Fibroblast of lung (primary cell): Measurements from ENCODE around the gene NR1I3. TPM values are rescaled to one million over a fixed set of nuclear protein-coding genes. Genes with fewer than 3 reads are reported as not detected.
A peak's percentile ranks its signal among the peaks of the same experiment; 100 is the strongest.

Experiments used
- DNase-seq, 2 donors: peaks; one replicate each; pipeline versions ENCODE4 v3.0.0 to v3.0.0-alpha.2; 2010; ENCODE audit warnings: low read depth in 2 of 2
- H2AFZ ChIP-seq: 2 replicates; pipeline ENCODE4 v1.5.1; 2012; ENCODE audit warnings: low read length, control low read depth, inconsistent platforms
- H3K27ac ChIP-seq: 2 replicates; pipeline ENCODE4 v1.5.1; 2011; ENCODE audit warnings: low read length, control low read depth; ENCODE audit not compliant: insufficient read depth
- H3K27me3 ChIP-seq: 2 replicates; pipeline ENCODE4 v1.5.1; 2011; ENCODE audit warnings: mild to moderate bottlenecking, low read length; ENCODE audit not compliant: control insufficient read depth, insufficient read depth
- H3K36me3 ChIP-seq: 2 replicates; pipeline ENCODE4 v1.5.1; 2011; ENCODE audit warnings: low read length; ENCODE audit not compliant: control insufficient read depth, insufficient read depth
- H3K4me1 ChIP-seq: 2 replicates; pipeline ENCODE4 v1.5.1; 2011; ENCODE audit warnings: low read length; ENCODE audit not compliant: control insufficient read depth, insufficient read depth; ENCODE audit errors: extremely low read depth
- H3K4me2 ChIP-seq: 2 replicates; pipeline ENCODE4 v1.5.1; 2011; ENCODE audit warnings: low read length, control low read depth; ENCODE audit not compliant: insufficient read depth; ENCODE audit errors: extremely low read depth
- H3K4me3 ChIP-seq, 4 experiments: fragments of 200-600 bp in 1 of 4; sonication (generic) in 1 of 4; replicated peaks in 1 of 4; 2 replicates each; pipeline ENCODE4 v1.5.1; 2011 to 2016; ENCODE audit warnings: low read length in 4 of 4, low read depth in 3 of 4, mild to moderate bottlenecking in 3 of 4, control low read depth in 2 of 4, inconsistent platforms in 1 of 4, mixed read lengths in 1 of 4; ENCODE audit not compliant: insufficient read depth in 1 of 4; ENCODE audit errors: control extremely low read depth in 1 of 4
- H3K79me2 ChIP-seq: 2 replicates; pipeline ENCODE4 v1.5.1; 2012; ENCODE audit warnings: mild to moderate bottlenecking, low read length, inconsistent platforms; ENCODE audit not compliant: control insufficient read depth, insufficient read depth
- H3K9ac ChIP-seq: 2 replicates; pipeline ENCODE4 v1.5.1; 2011; ENCODE audit warnings: mild to moderate bottlenecking, low read length, control low read depth; ENCODE audit not compliant: insufficient read depth
- H3K9me3 ChIP-seq: 2 replicates; pipeline ENCODE4 v1.5.1; 2012; ENCODE audit warnings: low read depth, low read length; ENCODE audit not compliant: control insufficient read depth, insufficient read depth
- H4K20me1 ChIP-seq: 2 replicates; pipeline ENCODE4 v1.5.1; 2011; ENCODE audit warnings: low read length; ENCODE audit not compliant: control insufficient read depth, insufficient read depth; ENCODE audit errors: extremely low read depth
- CTCF ChIP-seq, 2 donors: IDR thresholded peaks in 1 of 2; conservative IDR thresholded peaks in 1 of 2; 1 replicate in 1 of 2; 2 replicates in 1 of 2; pipeline ENCODE4 v1.5.1; 2011 to 2012; ENCODE audit warnings: low read length in 2 of 2, control low read depth in 1 of 2, inconsistent platforms in 1 of 2, low read depth in 1 of 2, mild to moderate bottlenecking in 1 of 2
- EZH2 ChIP-seq: IDR thresholded peaks from 2 replicates; pipeline ENCODE4 v1.5.1; 2012; ENCODE audit warnings: low read length, control low read depth, mild to moderate bottlenecking; ENCODE audit errors: missing control alignments
- polyA plus RNA-seq, 2 donors: library from polyadenylated mRNA; depleted of rRNA in 1 of 2; stranded (reverse) in 1 of 2; unstranded in 1 of 2; fragments of >200 nt; gene quantifications; 2 replicates each; pipeline ENCODE4 v1.2.1, GENCODE V29; 2011 to 2012; ENCODE audit warnings: missing spikeins in 1 of 2
- total RNA-seq: library from RNA; depleted of rRNA; stranded (reverse); fragments of >200 nt; gene quantifications from 2 replicates; pipeline ENCODE4 v1.2.1, GENCODE V29; 2014

NR1I3 gene
- total and polyA plus RNA-seq, 2 donors (not counting 1 experiment from before 2014, with no cell fraction given) = not detected

- no peaks in the 10 kb centered on the region for H3K27me3 ChIP-seq
- H3K9me3 ChIP-seq = no peaks in the 10 kb centered on the region
- no peak for TF ChIP-seq EZH2
- no peak for TF ChIP-seq CTCF (conservative IDR thresholded peaks at IDR 0.05 in 1 of 2, IDR thresholded peaks at IDR 0.05 in 1 of 2; ENCODE audit: low read depth in 1 of 2, low read length in 2 of 2)
- no peaks in the 10 kb centered on the region for H4K20me1 ChIP-seq
- H3K4me2 ChIP-seq = peak overlapping the region; percentile 82
- H3K79me2 ChIP-seq = peaks cover 34% of the 10 kb centered on the region
- peak in 1 of 2 donors; percentile 89 for DNase-seq
- H2AFZ ChIP-seq = peak overlapping the region; percentile 19
- peaks cover 50% of the 10 kb centered on the region for H3K4me1 ChIP-seq
- peak overlapping the region; percentile 81 for H3K9ac ChIP-seq
- H3K4me3 ChIP-seq = peak overlapping the region; percentile 22 to 100 (median 94)
- peak overlapping the region; percentile 95 for H3K27ac ChIP-seq
- peaks cover under 1% of the 10 kb centered on the region for H3K36me3 ChIP-seq
These were observed 36.8 kb downstream of the NR1I3 start for GRCh38 chr1:161200992-161201835.

GRCh38 chr1:161200421-161200991 is 37.5 kb downstream of the NR1I3 start:
- Histone ChIP-seq H3K4me3 (no peak overlapping the region), H3K27ac (peak overlapping the region; percentile 95), H3K27me3 (no peaks in the 10 kb centered on the region), H3K9ac (peak overlapping the region; percentile 28), H2AFZ (no peak overlapping the region), H3K4me2 (no peak overlapping the region), H4K20me1 (no peaks in the 10 kb centered on the region), H3K9me3 (no peaks in the 10 kb centered on the region), H3K4me1 (peaks cover 51% of the 10 kb centered on the region), H3K79me2 (peaks cover 36% of the 10 kb centered on the region), H3K36me3 (peaks cover 2% of the 10 kb centered on the region)
- TF ChIP-seq EZH2 (no peak), CTCF (conservative IDR thresholded peaks at IDR 0.05 in 1 of 2, IDR thresholded peaks at IDR 0.05 in 1 of 2; ENCODE audit: low read depth in 1 of 2, low read length in 2 of 2) (no peak)
- DNase-seq = no peak

GRCh38 chr1:161199506-161200139 is 38.4 kb downstream of the NR1I3 start:
- Histone ChIP-seq H3K79me2 (peaks cover 34% of the 10 kb centered on the region), H3K27me3 (no peaks in the 10 kb centered on the region), H3K4me1 (peaks cover 51% of the 10 kb centered on the region), H3K4me2 (peak overlapping the region; percentile 61), H2AFZ (peak overlapping the region; percentile 2), H3K9me3 (no peaks in the 10 kb centered on the region), H3K36me3 (peaks cover 2% of the 10 kb centered on the region), H3K9ac (peak overlapping the region; percentile 38), H3K27ac (peak overlapping the region; percentile 95), H4K20me1 (no peaks in the 10 kb centered on the region), H3K4me3 (peak overlapping the region in 1 of 4 experiments; percentile 20)
- TF ChIP-seq EZH2 = no peak
- TF ChIP-seq CTCF (conservative IDR thresholded peaks at IDR 0.05 in 1 of 2, IDR thresholded peaks at IDR 0.05 in 1 of 2; ENCODE audit: low read depth in 1 of 2, low read length in 2 of 2) = no peak
- no peak for DNase-seq
